Heart left ventricle (tissue), 16 donors: ENCODE measurements around the gene DCDC2B. TPM values are rescaled to one million over a fixed set of nuclear protein-coding genes. Genes with fewer than 3 reads are reported as not detected.

ENCODE experiments used
- ATAC-seq, 4 donors: fragments of 200-7000 bp; cut with Tn5 transposase; one replicate each; pipeline ENCODE4 v1.9.1; 2020 to 2022; ENCODE audit warnings: moderate library complexity in 4 of 4, mild to moderate bottlenecking in 3 of 4, moderate number of reproducible peaks in 1 of 4
- DNase-seq, 5 donors: peaks; one replicate each; pipeline ENCODE4 v3.0.0-alpha.2; 2020
- H3K27ac ChIP-seq, 12 donors: fragments of 200-600 bp; sonication (generic) in 4 of 12; one replicate each; pipeline versions ENCODE4 v1.5.0 to v1.8.0; 2016 to 2022; ENCODE audit warnings: mild to moderate bottlenecking in 2 of 12
- H3K27me3 ChIP-seq, 9 donors: fragments of 200-600 bp; sonication (generic) in 2 of 9; one replicate each; pipeline versions ENCODE4 v1.5.1 to v1.8.0; 2016 to 2022; ENCODE audit warnings: mild to moderate bottlenecking in 3 of 9
- H3K36me3 ChIP-seq, 9 donors: fragments of 200-600 bp; sonication (generic) in 2 of 9; one replicate each; pipeline versions ENCODE4 v1.5.0 to v1.8.0; 2018 to 2022; ENCODE audit warnings: mild to moderate bottlenecking in 2 of 9
- H3K4me1 ChIP-seq, 12 donors: fragments of 200-600 bp; sonication (generic) in 4 of 12; one replicate each; pipeline versions ENCODE4 v1.5.0 to v1.8.0; 2016 to 2022; ENCODE audit warnings: mild to moderate bottlenecking in 3 of 12
- H3K4me3 ChIP-seq, 12 donors: fragments of 200-600 bp; sonication (generic) in 4 of 12; one replicate each; pipeline versions ENCODE4 v1.5.0 to v1.8.0; 2017 to 2022; ENCODE audit warnings: mild to moderate bottlenecking in 9 of 12, moderate library complexity in 4 of 12
- H3K9me3 ChIP-seq, 12 donors: fragments of 200-600 bp; sonication (generic) in 4 of 12; one replicate each; pipeline versions ENCODE4 v1.5.0 to v1.8.0; 2016 to 2022; ENCODE audit warnings: mild to moderate bottlenecking in 1 of 12
- POLR2A ChIP-seq, 2 donors: fragments of 450-650 bp; IDR thresholded peaks; one replicate each; pipeline ENCODE4 v1.6.1; 2017; ENCODE audit warnings: antibody characterized with exemption in 2 of 2, mild to moderate bottlenecking in 2 of 2, moderate library complexity in 2 of 2
- WGBS, 4 donors: extraction: QIAGEN DNeasy Blood & Tissue Kit in 2 of 4; methylation state at CpG; one replicate each; pipeline versions ENCODE4 v1.1.5 to v1.1.7; 2013 to 2018; 5-methylcytosine and 5-hydroxymethylcytosine counted together
- intact Hi-C, 10 donors: fragments of 100-400 bp; cut with DNase I; formaldehyde crosslinking; loops; one replicate each; pipeline versions ENCODE4 v1.11.1 to v1.14.2; 2022
- polyA plus RNA-seq, 2 donors: library from polyadenylated mRNA; stranded (reverse); fragments of 200-250 nt; gene quantifications; one replicate each; pipeline ENCODE4 v1.2.3, GENCODE V29; 2013
- total RNA-seq, 9 donors: library from RNA; depleted of rRNA in 2 of 9; stranded (reverse); fragments of >200 nt in 2 of 9; fragmentation: NEBNext Ultra II Directional in 3 of 9; extraction: Animal tissue kit (Norgen Biotek cat#: 25700) in 3 of 9; gene quantifications; one replicate each; pipeline versions ENCODE4 v1.1.0 to v1.2.4, GENCODE V29; 2016 to 2023
- TF ChIP-seq, protein P1 (sequence below), 12 donors: fragments of 200-600 bp; sonication (generic) in 4 of 12; IDR thresholded peaks; one replicate each; pipeline versions ENCODE4 v1.5.0 to v1.8.0; 2018 to 2022; ENCODE audit warnings: antibody characterized with exemption in 12 of 12, mild to moderate bottlenecking in 5 of 12
- donor health status: ischemic (EF 13 %, LVEDD 7.1; RV severe dilation, severe dysfunction).
- donor health status: healthy with polysubstance abuse.
- donor health status: DM: no; HTN: yes; CAD: no.
- donor health status: DM: no; HTN: no; CAD: no.
- donor health status: ischemic (EF 25% LVEDD 6.9; RV normal size, moderate dysfunction).
- donor health status: ischemic (EF 25% LVEDD 5.7; RV mildly dilated, moderate dysfunction).
- donor health status: healthy.
- donor health status: DM: yes; HTN: yes; CAD: no.
- donor health status: ischemic (EF 35%, LVEDD 5.7; RV mildly dilated, moderate dysfunction).
- donor health status: nonischemic (EF 11% LVEDD 7.7; RV severe dilation, severe dysfunction).
- donor health status: DM: yes; HTN: yes; CAD: no.
- donor health status: PGD.
- donor health status: ischemic (EF 29% LVEDD 5.4; RV normal size, mild dysfunction).
- donor health status: nonischemic (EF 23%, LVEDD 6.1; RV moderate dilation, normal function).

Gene DCDC2B
- total and polyA plus RNA-seq, 11 donors, result not detected

GRCh38 chr1:32250893-32251716 is 42.2 kb downstream of the DCDC2B start, which contains the start of gene LCK:
TSS of gene LCK (plus strand) at chr1:32251265. CDS start at chr1:32274330, 23,065 bp downstream.
- Histone ChIP-seq H3K27me3 (no peaks in the 10 kb centered on the region), H3K36me3 (no peaks in the 10 kb centered on the region), H3K4me1 (peaks cover 0 to 69% (median 59%) of the 10 kb centered on the region in 12 donors), H3K4me3 (peak within 1 kb of the TSS in 4 of 12 donors; percentile 9 to 58 (median 22)), H3K27ac (peak within 1 kb of the TSS; percentile 49 to 93 (median 86)), H3K9me3 (no peaks in the 10 kb centered on the region)
- ATAC-seq (no peak), DNase-seq (no peak)
- intact Hi-C loops, result no loop called here
- 68 to 77% (median 72%) methylated on average over 24 to 25 of the region's 25 CpGs for WGBS, 4 donors
- TF ChIP-seq POLR2A (IDR thresholded peaks at IDR 0.05), result no peak
- TF ChIP-seq, protein P1, sequence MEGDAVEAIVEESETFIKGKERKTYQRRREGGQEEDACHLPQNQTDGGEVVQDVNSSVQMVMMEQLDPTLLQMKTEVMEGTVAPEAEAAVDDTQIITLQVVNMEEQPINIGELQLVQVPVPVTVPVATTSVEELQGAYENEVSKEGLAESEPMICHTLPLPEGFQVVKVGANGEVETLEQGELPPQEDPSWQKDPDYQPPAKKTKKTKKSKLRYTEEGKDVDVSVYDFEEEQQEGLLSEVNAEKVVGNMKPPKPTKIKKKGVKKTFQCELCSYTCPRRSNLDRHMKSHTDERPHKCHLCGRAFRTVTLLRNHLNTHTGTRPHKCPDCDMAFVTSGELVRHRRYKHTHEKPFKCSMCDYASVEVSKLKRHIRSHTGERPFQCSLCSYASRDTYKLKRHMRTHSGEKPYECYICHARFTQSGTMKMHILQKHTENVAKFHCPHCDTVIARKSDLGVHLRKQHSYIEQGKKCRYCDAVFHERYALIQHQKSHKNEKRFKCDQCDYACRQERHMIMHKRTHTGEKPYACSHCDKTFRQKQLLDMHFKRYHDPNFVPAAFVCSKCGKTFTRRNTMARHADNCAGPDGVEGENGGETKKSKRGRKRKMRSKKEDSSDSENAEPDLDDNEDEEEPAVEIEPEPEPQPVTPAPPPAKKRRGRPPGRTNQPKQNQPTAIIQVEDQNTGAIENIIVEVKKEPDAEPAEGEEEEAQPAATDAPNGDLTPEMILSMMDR (IDR thresholded peaks at IDR 0.05), result no peak

- intact Hi-C loops, result no loop called here
- no peaks in the 10 kb centered on the region for H3K9me3 ChIP-seq
- H3K27ac ChIP-seq, result peak overlapping the region in 1 of 12 donors; percentile 93
- TF ChIP-seq, protein P1 (IDR thresholded peaks at IDR 0.05), result no peak
- no peak for TF ChIP-seq POLR2A (IDR thresholded peaks at IDR 0.05)
- 89 to 94% (median 93%) methylated on average over 10 of the region's 10 CpGs for WGBS, 4 donors
- no peak for ATAC-seq
- H3K27me3 ChIP-seq, result no peaks in the 10 kb centered on the region
- peaks cover 0 to 29% (median 23%) of the 10 kb centered on the region in 12 donors for H3K4me1 ChIP-seq
- H3K4me3 ChIP-seq, result peak overlapping the region in 1 of 12 donors; percentile 58
- no peaks in the 10 kb centered on the region for H3K36me3 ChIP-seq
- DNase-seq, result no peak
Measured at GRCh38 chr1:32255072-32256071, 46.5 kb downstream of the DCDC2B start.

DNA sequence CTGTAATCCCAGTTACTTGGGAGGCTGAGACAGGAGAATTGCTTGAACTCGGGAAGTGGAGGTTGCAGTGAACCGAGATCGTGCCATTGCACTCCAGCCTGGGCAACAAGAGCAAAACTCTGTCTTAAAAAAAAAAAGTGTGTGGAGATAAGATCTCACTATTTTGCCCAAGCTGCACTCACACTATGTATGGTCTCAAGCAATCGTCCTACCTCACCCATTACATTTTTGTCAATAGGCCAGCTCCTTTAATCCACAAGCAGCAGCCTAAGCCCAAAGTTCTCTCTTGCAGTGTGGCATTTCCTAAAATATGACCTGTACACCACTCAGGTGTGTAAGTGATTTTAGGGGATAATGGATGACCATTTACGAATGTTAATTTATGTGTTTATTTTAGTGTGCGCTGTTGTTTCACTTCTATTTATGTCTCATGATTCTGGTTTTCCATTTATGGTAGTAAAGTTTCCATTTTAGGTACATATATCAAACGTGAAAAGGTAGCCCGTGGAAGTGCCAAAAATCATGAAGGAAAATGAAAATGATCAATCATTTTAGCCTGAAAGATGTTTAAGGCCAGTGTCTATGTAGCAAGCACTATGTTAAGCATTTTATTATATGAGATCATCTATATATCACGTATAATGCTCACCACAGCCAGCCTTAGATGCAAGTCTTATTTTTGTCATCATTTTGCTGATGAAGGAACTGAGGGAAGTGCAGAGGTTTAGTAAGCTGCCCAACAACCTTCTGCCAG is 47.8 kb downstream of the DCDC2B start:
- 86 to 88% (median 87%) methylated on average over 9 of the region's 9 CpGs for WGBS, 4 donors
- H3K9me3 ChIP-seq, result no peaks in the 10 kb centered on the region
- TF ChIP-seq, protein P1 (IDR thresholded peaks at IDR 0.05), result no peak
- TF ChIP-seq POLR2A (IDR thresholded peaks at IDR 0.05), result no peak
- DNase-seq (no peak), ATAC-seq (no peak)
- intact Hi-C loops, result no loop called here
- peak overlapping the region in 1 of 12 donors; percentile 58 for H3K4me3 ChIP-seq
- H3K27me3 ChIP-seq, result no peaks in the 10 kb centered on the region
- H3K4me1 ChIP-seq, result peaks cover 0 to 16% (median 11%) of the 10 kb centered on the region in 12 donors
- H3K36me3 ChIP-seq, result no peaks in the 10 kb centered on the region
- H3K27ac ChIP-seq, result peak overlapping the region in 1 of 12 donors; percentile 93
